ENCODE results near the gene TMEM120B.

The TMEM120B gene

DNA sequence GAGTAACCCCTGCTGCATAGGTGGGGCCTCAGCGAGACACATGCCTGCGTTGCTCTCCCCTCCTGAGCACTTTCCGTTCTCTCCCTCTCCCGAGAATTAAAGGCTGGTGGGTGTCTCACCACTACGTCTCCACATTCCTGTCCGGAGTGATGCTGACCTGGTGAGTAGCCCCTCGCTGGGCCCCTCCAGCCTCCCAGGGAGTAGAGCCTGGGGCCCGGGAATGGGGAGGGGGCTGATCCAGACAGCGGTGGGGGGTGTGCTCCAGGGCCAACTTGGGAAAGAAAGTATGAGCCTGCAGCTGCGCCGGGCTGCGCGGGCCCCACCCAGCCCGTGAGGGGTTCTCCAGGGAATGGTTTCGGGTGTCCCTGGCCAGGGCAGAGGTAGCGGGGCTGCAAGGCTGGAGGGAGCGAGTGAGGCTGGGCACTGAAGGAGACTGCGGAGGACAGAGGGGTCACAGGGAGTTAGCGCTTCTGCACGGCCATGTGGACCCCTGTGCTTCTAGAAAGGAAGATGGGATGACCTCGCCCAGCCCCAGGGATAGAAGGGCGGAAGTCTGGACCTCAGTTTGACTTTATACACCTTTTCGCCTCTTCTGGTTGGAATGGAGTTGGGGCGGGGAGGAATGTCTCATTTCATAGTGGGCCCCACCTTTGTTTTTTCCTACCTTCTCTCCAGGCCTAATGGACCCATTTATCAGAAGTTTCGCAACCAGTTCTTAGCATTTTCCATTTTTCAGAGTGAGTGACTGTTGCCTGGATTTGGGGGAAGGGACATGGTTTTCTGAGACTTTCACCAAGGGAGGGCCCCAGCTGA lies 58.5 kb downstream of the TMEM120B start:
- no peak overlapping the region for H3K4me3 ChIP-seq (replicated peaks; ENCODE audit: low read depth, low read length)
- DNase-seq (ENCODE audit: extremely low read depth, low read depth), result no peak
- TF ChIP-seq, protein P1, sequence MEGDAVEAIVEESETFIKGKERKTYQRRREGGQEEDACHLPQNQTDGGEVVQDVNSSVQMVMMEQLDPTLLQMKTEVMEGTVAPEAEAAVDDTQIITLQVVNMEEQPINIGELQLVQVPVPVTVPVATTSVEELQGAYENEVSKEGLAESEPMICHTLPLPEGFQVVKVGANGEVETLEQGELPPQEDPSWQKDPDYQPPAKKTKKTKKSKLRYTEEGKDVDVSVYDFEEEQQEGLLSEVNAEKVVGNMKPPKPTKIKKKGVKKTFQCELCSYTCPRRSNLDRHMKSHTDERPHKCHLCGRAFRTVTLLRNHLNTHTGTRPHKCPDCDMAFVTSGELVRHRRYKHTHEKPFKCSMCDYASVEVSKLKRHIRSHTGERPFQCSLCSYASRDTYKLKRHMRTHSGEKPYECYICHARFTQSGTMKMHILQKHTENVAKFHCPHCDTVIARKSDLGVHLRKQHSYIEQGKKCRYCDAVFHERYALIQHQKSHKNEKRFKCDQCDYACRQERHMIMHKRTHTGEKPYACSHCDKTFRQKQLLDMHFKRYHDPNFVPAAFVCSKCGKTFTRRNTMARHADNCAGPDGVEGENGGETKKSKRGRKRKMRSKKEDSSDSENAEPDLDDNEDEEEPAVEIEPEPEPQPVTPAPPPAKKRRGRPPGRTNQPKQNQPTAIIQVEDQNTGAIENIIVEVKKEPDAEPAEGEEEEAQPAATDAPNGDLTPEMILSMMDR (IDR thresholded peaks at IDR 0.05; ENCODE audit: low read depth, low read length, missing control alignments), result no peak

DNA sequence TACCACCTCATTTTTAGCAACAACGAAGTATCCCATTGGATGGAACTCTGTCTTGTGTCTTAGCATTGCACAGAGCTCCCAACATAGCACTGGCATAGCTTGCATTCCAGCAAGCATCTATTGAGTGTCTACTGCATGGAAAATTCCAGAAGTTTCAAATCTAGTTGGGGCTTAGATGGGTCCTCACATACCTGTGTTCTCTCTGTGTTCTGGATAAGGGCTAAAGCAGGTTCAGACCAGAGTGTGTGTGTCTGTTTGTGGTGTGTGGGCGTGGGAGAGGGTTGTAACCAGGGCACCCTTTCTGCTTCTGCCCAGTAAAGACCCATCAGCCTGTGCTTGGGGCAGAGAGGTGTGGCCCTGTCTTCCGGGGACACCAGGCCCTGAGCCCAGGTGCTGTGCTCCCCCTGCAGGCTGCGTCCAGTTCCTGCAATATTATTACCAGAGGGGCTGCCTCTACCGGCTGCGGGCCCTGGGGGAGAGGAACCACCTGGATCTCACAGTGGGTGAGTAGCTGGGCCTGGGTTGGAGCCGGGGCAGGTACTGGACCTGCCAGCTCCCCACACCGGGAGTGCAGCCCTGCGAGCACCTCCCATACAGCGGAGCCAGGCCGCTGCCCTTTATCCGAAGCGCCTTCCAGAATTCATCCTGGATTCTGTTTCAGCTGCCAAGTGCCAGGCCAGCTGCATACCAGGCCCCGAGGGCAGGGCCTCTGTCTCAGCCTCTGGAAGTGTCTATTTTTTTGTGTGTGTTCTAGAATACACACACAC lies 60.6 kb downstream of the TMEM120B start:
- no peak overlapping the region for H3K4me3 ChIP-seq (replicated peaks; ENCODE audit: low read depth, low read length)
- TF ChIP-seq, protein P1 (IDR thresholded peaks at IDR 0.05; ENCODE audit: low read depth, low read length, missing control alignments), result peak; percentile 82
- DNase-seq (ENCODE audit: extremely low read depth, low read depth), result no peak

DNA sequence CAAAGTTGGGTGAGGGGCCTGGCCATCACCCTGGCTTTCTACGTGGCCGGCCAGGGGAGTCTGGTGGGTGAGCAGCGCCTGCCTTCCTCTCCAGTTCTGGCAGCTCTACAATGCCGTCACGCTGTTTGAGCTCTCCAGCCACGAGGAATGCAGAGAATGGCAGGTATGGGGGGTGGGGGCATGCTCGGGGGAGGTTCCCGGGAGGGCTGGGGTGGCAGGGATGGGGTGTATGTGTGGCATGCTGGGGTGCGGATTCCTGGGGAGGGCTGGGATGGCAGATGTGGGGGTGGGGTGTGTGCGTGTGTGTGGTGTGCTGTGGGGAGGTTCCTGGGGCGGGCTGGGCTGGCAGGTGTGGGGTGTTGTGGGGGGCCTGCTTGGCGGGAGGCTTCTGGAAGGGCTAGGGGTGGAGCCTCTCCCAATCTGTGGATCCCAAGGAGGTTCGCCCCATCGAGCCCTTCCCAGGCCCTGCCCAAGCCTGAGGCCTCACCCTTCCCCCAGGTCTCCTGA lies 62.5 kb downstream of the TMEM120B start:
- no peak overlapping the region for H3K4me3 ChIP-seq (replicated peaks; ENCODE audit: low read depth, low read length)
- TF ChIP-seq, protein P1 (IDR thresholded peaks at IDR 0.05; ENCODE audit: low read depth, low read length, missing control alignments), result no peak
- no peak for DNase-seq (ENCODE audit: extremely low read depth, low read depth)

DNA sequence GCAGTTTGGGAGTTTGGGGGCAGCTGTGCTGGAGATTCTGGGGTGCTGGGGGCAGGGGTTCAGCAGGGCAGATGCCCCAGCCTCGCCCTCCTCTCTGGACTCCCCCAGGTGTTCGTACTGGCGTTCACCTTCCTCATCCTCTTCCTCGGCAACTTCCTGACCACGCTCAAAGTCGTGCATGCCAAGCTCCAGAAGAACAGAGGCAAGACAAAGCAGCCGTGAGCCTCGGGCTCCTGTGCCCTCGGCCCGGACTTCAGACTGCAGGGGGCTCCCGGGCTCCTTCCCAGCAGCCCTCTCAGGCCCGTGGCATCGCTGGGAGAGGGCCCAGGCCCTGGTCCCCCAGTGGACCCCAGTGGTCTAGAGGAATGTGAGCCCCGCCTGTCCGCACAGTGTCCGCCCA lies 62.9 kb downstream of the TMEM120B start:
- no peak overlapping the region for H3K4me3 ChIP-seq (replicated peaks; ENCODE audit: low read depth, low read length)
- TF ChIP-seq, protein P1 (IDR thresholded peaks at IDR 0.05; ENCODE audit: low read depth, low read length, missing control alignments), result no peak
- no peak for DNase-seq (ENCODE audit: extremely low read depth, low read depth)

DNA sequence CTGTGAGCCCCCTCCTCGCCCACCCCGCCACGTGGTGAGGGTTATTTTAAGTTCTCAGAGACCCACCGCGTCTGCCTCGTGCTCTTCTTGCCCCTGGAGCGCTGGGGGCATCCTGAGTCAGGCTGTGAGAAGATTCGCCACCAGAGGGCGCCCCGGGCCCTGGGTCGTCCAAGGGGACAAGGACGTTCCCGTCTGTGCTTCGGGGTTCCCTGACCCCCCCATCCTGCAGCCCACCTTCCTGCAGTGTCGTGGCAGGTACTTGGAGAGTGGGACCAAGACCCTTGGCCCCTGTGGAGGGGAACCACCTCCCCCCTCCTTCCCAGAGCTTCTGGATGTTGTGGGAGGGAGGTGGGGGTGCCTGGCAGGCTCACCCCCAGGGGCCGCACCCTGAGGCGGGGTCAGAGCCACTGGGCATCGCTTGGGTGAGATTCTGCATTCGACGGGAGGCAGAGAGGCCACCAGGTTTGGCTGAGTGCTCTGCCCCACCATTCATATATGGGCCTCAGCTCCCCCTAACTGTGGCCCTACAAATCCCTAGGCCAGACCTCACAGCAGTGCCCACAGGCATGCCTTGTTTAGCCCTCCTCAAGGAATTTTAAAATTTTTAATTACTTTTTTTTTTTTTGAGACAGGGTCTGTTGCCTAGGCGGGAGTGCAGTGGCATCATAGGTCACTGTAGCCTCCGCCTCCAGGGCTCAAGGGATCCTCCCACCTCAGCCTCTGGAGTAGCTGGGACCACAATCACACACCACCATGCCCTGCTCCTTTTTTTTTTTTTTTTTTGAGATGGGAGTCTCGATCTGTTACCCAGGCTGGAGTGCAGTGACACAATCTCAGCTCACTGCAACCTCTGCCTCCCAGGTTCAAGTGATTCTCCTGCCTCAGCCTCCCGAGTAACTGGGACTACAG lies 63.9 kb downstream of the TMEM120B start:
- TF ChIP-seq, protein P1 (IDR thresholded peaks at IDR 0.05; ENCODE audit: low read depth, low read length, missing control alignments), result peak; percentile 90
- DNase-seq (ENCODE audit: extremely low read depth, low read depth), result no peak
- no peak overlapping the region for H3K4me3 ChIP-seq (replicated peaks; ENCODE audit: low read depth, low read length)

All from HFF-Myc (cell line).